Peyer's patch (tissue), 4 donors: ENCODE results near the gene GSDMA. TPM values are rescaled to one million over a fixed set of nuclear protein-coding genes. Genes with fewer than 3 reads are reported as not detected.
"Not testable (repeated sequence)": the region's sequence is repeated elsewhere in the genome, so short reads cannot be mapped to it uniquely, and the experiment has no call there.

Experiments
- DNase-seq, 3 donors: peaks; one replicate each; pipeline ENCODE4 v3.0.0-alpha.2; 2017 to 2019
- H3K27ac ChIP-seq, 4 donors: fragments of 200-600 bp; sonication (generic); one replicate each; pipeline ENCODE4 v1.5.1; 2016 to 2019
- H3K27me3 ChIP-seq, 2 donors: fragments of 200-600 bp; sonication (generic); one replicate each; pipeline ENCODE4 v1.5.1; 2019
- H3K36me3 ChIP-seq, 3 donors: fragments of 200-600 bp; sonication (generic); one replicate each; pipeline ENCODE4 v1.5.1; 2016 to 2019
- H3K4me1 ChIP-seq, 4 donors: fragments of 200-600 bp; sonication (generic); one replicate each; pipeline ENCODE4 v1.5.1; 2016 to 2019
- H3K4me3 ChIP-seq, 4 donors: fragments of 200-600 bp; sonication (generic); 1 replicate in 3 of 4; 2 replicates in 1 of 4; pipeline ENCODE4 v1.5.1; 2016 to 2019; ENCODE audit warnings: mild to moderate bottlenecking in 1 of 4
- H3K9me3 ChIP-seq, 4 donors: fragments of 200-600 bp; sonication (generic); one replicate each; pipeline ENCODE4 v1.5.1; 2016 to 2019; ENCODE audit warnings: mild to moderate bottlenecking in 1 of 4
- POLR2A ChIP-seq, 2 donors: fragments of 450-650 bp; IDR thresholded peaks; one replicate each; pipeline ENCODE4 v1.5.1; 2017; ENCODE audit warnings: antibody characterized with exemption in 2 of 2, mild to moderate bottlenecking in 2 of 2, moderate library complexity in 2 of 2
- total RNA-seq, 4 donors: library from RNA; depleted of rRNA; stranded (reverse); fragments of >200 nt; gene quantifications; one replicate each; pipeline ENCODE4 v1.1.0, GENCODE V29; 2016
- TF ChIP-seq, protein P1 (sequence below), 6 experiments: fragments of 450-650 bp in 4 of 6; fragments of 200-600 bp in 2 of 6; sonication (generic) in 1 of 6; IDR thresholded peaks; one replicate each; pipeline ENCODE4 v1.5.1; 2017 to 2019; ENCODE audit warnings: antibody characterized with exemption in 6 of 6, mild to moderate bottlenecking in 3 of 6, moderate library complexity in 1 of 6

Gene GSDMA
- total RNA-seq, 4 donors from 2014 or later = 1.6 to 3.3 TPM; not detected in 2

DNA sequence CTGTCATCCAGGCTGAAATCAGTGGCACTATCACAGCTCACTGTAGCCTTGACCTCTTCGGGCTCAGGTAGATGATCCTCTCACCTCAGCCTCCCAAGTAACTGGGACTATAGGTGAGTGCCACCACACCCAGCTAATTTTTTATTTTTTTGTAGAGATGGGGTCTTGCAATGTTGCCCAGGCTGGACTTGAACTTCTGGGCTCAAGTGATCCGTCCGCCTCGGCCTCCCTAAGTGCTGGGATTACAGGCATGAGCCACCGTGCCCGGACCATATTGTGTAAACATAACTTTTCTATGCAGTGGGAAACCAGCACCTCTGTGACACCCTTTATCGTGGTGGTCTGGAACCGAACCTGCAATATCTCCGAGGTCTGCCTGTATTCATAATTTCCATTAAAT, 41.3 kb downstream of the GSDMA start:
- Histone ChIP-seq H3K4me1 (no peaks in the 10 kb centered on the region), H3K27me3 (no peaks in the 10 kb centered on the region), H3K9me3 (no peaks in the 10 kb centered on the region), H3K27ac (no peak overlapping the region), H3K4me3 (no peak overlapping the region), H3K36me3 (no peaks in the 10 kb centered on the region)
- TF ChIP-seq, protein P1, sequence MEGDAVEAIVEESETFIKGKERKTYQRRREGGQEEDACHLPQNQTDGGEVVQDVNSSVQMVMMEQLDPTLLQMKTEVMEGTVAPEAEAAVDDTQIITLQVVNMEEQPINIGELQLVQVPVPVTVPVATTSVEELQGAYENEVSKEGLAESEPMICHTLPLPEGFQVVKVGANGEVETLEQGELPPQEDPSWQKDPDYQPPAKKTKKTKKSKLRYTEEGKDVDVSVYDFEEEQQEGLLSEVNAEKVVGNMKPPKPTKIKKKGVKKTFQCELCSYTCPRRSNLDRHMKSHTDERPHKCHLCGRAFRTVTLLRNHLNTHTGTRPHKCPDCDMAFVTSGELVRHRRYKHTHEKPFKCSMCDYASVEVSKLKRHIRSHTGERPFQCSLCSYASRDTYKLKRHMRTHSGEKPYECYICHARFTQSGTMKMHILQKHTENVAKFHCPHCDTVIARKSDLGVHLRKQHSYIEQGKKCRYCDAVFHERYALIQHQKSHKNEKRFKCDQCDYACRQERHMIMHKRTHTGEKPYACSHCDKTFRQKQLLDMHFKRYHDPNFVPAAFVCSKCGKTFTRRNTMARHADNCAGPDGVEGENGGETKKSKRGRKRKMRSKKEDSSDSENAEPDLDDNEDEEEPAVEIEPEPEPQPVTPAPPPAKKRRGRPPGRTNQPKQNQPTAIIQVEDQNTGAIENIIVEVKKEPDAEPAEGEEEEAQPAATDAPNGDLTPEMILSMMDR (IDR thresholded peaks at IDR 0.05) = no peak
- TF ChIP-seq POLR2A (IDR thresholded peaks at IDR 0.05) = no peak
- no peak for DNase-seq

- Histone ChIP-seq H3K4me1 (no peaks in the 10 kb centered on the region), H3K36me3 (no peaks in the 10 kb centered on the region), H3K27me3 (no peaks in the 10 kb centered on the region), H3K4me3 (no peak overlapping the region), H3K27ac (no peak overlapping the region), H3K9me3 (no peaks in the 10 kb centered on the region)
- DNase-seq = no peak
- no peak for TF ChIP-seq POLR2A (IDR thresholded peaks at IDR 0.05)
- TF ChIP-seq, protein P1 (IDR thresholded peaks at IDR 0.05) = no peak
Observed at GRCh38 chr17:40004712-40005111, 41.9 kb downstream of the GSDMA start.

- TF ChIP-seq, protein P1 (IDR thresholded peaks at IDR 0.05) = no peak
- TF ChIP-seq POLR2A (IDR thresholded peaks at IDR 0.05) = no peak
- DNase-seq = no peak
- H3K4me3 ChIP-seq = no peak overlapping the region
- no peaks in the 10 kb centered on the region for H3K9me3 ChIP-seq
- no peaks in the 10 kb centered on the region for H3K36me3 ChIP-seq
- H3K4me1 ChIP-seq = no peaks in the 10 kb centered on the region
- H3K27ac ChIP-seq = no peak overlapping the region
- no peaks in the 10 kb centered on the region for H3K27me3 ChIP-seq
Observed at GRCh38 chr17:40005520-40005919, 42.7 kb downstream of the GSDMA start.

DNA sequence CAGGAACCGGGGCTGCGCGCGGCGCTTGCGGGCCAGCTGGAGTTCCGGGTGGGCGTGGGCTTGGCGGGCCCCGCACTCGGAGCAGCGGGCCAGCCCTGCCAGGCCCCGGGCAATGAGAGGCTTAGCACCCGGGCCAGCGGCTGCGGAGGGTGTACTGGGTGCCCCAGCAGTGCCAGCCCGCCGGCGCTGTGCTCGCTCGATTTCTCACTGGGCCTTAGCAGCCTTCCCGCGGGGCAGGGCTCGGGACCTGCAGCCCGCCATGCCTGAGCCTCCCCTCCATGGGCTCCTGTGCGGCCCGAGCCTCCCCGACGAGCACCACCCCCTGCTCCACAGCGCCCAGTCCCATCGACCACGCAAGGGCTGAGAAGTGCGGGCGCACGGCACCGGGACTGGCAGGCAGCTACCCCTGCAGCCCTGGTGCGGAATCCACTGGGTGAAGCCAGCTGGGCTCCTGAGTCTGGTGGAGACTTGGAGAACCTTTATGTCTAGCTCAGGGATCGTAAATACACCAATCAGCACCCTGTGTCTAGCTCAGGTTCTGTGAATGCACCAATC, 48.2 kb downstream of the GSDMA start:
- not testable (repeated sequence) for H3K27me3 ChIP-seq, H3K27ac ChIP-seq, H3K36me3 ChIP-seq, H3K4me3 ChIP-seq, DNase-seq, H3K9me3 ChIP-seq
- peaks cover 0 to 23% (median 4%) of the 10 kb centered on the region in 4 donors for H3K4me1 ChIP-seq

- DNase-seq, H3K9me3 ChIP-seq, H3K27me3 ChIP-seq, H3K4me3 ChIP-seq, H3K36me3 ChIP-seq, H3K27ac ChIP-seq: not testable (repeated sequence)
- H3K4me1 ChIP-seq = peaks cover 0 to 23% (median 4%) of the 10 kb centered on the region in 4 donors
Observed at GRCh38 chr17:40012017-40012647, 49.3 kb downstream of the GSDMA start.

DNA sequence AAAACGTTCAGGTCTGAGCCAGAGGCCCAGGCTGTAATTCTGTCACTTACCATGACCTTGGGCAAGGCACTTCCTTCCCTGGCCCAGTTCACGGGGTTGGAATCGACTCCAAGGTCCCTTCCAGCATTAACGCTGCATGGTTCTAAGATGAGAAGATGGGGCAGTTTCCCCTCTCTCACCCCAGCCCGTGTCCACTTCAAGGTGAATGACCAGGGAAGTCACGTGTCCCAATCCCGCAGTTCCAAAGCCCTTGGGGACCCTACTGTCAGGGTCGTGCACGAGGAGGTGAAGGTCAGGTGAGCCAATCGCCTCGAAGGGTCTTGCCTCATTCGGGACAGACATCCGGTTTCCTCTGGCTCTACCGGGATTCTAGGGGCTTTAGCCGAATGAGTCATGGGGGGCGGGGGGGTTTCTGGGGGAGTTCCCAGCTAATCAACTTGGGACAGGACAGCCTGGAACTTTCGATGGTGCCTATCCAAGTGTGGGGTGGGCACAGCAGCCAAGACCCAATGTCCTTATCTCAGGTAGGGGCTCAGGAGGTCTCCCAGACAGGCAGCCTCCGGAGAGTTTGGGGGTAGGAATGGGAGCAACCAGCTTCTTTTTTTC, 51.7 kb downstream of the GSDMA start:
- H3K27ac ChIP-seq = peak overlapping the region in 1 of 4 donors; percentile 23
- no peaks in the 10 kb centered on the region for H3K9me3 ChIP-seq
- TF ChIP-seq POLR2A (IDR thresholded peaks at IDR 0.05) = no peak
- TF ChIP-seq, protein P1 (IDR thresholded peaks at IDR 0.05) = no peak
- DNase-seq = no peak
- H3K4me1 ChIP-seq = peaks cover 0 to 30% (median 4%) of the 10 kb centered on the region in 4 donors
- no peak overlapping the region for H3K4me3 ChIP-seq
- no peaks in the 10 kb centered on the region for H3K27me3 ChIP-seq
- H3K36me3 ChIP-seq = peaks cover 0 to 4% (median 0%) of the 10 kb centered on the region in 3 donors
